Endothelial cell (in vitro differentiated cells): Measurements from ENCODE around the gene NAALADL2. TPM values are rescaled to one million over a fixed set of nuclear protein-coding genes. Genes with fewer than 3 reads are reported as not detected.

Experiments
- DNase-seq: peaks from one replicate; pipeline ENCODE4 v3.0.0; 2021; ENCODE audit warnings: low spot score
- H3K27ac Mint-ChIP-seq: one replicate; pipeline ENCODE4 v1.8.0; 2021; ENCODE audit warnings: mixed read lengths, inconsistent platforms; ENCODE audit not compliant: unreplicated experiment
- H3K27me3 Mint-ChIP-seq: one replicate; pipeline ENCODE4 v1.8.0; 2021; ENCODE audit warnings: mild to moderate bottlenecking, moderate library complexity, mixed read lengths, inconsistent platforms; ENCODE audit not compliant: unreplicated experiment
- H3K36me3 Mint-ChIP-seq: one replicate; pipeline ENCODE4 v1.8.0; 2021; ENCODE audit warnings: mild to moderate bottlenecking, low read depth, mixed read lengths, inconsistent platforms; ENCODE audit not compliant: unreplicated experiment
- H3K4me1 Mint-ChIP-seq: one replicate; pipeline ENCODE4 v1.8.0; 2021; ENCODE audit warnings: mild to moderate bottlenecking, mixed read lengths, inconsistent platforms; ENCODE audit not compliant: unreplicated experiment
- H3K4me3 Mint-ChIP-seq: one replicate; pipeline ENCODE4 v1.8.0; 2021; ENCODE audit warnings: mild to moderate bottlenecking, mixed read lengths, inconsistent platforms; ENCODE audit not compliant: unreplicated experiment
- H3K9me3 Mint-ChIP-seq: one replicate; pipeline ENCODE4 v1.8.0; 2021; ENCODE audit warnings: mixed read lengths, inconsistent platforms; ENCODE audit not compliant: unreplicated experiment
- CTCF ChIP-seq: fragments of 200-600 bp; sonication (generic); IDR thresholded peaks from one replicate; pipeline ENCODE4 v1.5.0; 2021; ENCODE audit warnings: antibody characterized with exemption; ENCODE audit not compliant: unreplicated experiment
- total RNA-seq: library from RNA; stranded (reverse); fragmentation: NEBNext Ultra II Directional; extraction: Animal tissue kit (Norgen Biotek cat#: 25700); gene quantifications from one replicate; pipeline ENCODE4 v1.2.1, GENCODE V29; 2021; ENCODE audit not compliant: unreplicated experiment

The NAALADL2 gene
- total RNA-seq, 1 donor from 2014 or later: 3.5 TPM

- Mint-ChIP-seq H3K4me3 (no peak overlapping the region), H3K9me3 (no peaks in the 10 kb centered on the region), H3K4me1 (no peaks in the 10 kb centered on the region), H3K27ac (no peak overlapping the region), H3K36me3 (no peaks in the 10 kb centered on the region), H3K27me3 (no peaks in the 10 kb centered on the region)
- TF ChIP-seq CTCF: no peak
- no peak for DNase-seq
Observed at GRCh38 chr3:175329373-175329772, 470.2 kb downstream of the NAALADL2 start.

GRCh38 chr3:175335229-175335628 lies 476.1 kb downstream of the NAALADL2 start:
- Mint-ChIP-seq H3K9me3 (no peaks in the 10 kb centered on the region), H3K27me3 (no peaks in the 10 kb centered on the region), H3K36me3 (no peaks in the 10 kb centered on the region), H3K4me1 (no peaks in the 10 kb centered on the region), H3K27ac (no peak overlapping the region), H3K4me3 (no peak overlapping the region)
- no peak for DNase-seq
- TF ChIP-seq CTCF: no peak

- no peak for TF ChIP-seq CTCF
- Mint-ChIP-seq H3K9me3 (no peaks in the 10 kb centered on the region), H3K4me3 (no peak overlapping the region), H3K27me3 (no peaks in the 10 kb centered on the region), H3K27ac (no peak overlapping the region), H3K4me1 (no peaks in the 10 kb centered on the region), H3K36me3 (no peaks in the 10 kb centered on the region)
- no peak for DNase-seq
Observed at GRCh38 chr3:175336406-175337133, 477.4 kb downstream of the NAALADL2 start.

GRCh38 chr3:175337631-175338030 lies 478.5 kb downstream of the NAALADL2 start:
- no peak for TF ChIP-seq CTCF
- H3K9me3 Mint-ChIP-seq: no peaks in the 10 kb centered on the region
- H3K4me3 Mint-ChIP-seq: no peak overlapping the region
- H3K4me1 Mint-ChIP-seq: no peaks in the 10 kb centered on the region
- no peak for DNase-seq
- H3K36me3 Mint-ChIP-seq: no peaks in the 10 kb centered on the region
- no peak overlapping the region for H3K27ac Mint-ChIP-seq
- no peaks in the 10 kb centered on the region for H3K27me3 Mint-ChIP-seq

GRCh38 chr3:175338775-175339535 lies 479.8 kb downstream of the NAALADL2 start:
- no peaks in the 10 kb centered on the region for H3K9me3 Mint-ChIP-seq
- DNase-seq: no peak
- no peak overlapping the region for H3K27ac Mint-ChIP-seq
- no peak overlapping the region for H3K4me3 Mint-ChIP-seq
- H3K4me1 Mint-ChIP-seq: no peaks in the 10 kb centered on the region
- H3K27me3 Mint-ChIP-seq: no peaks in the 10 kb centered on the region
- no peak for TF ChIP-seq CTCF
- H3K36me3 Mint-ChIP-seq: no peaks in the 10 kb centered on the region
